Memory B cell (primary cell): Measurements from ENCODE around the gene KIAA1614.

Experiments
- ATAC-seq: fragments of 150-1000 bp; cut with Tn5 transposase; 2 replicates; pipeline ENCODE4 v1.10.0; 2021; ENCODE audit warnings: low read depth, mild to moderate bottlenecking, moderate library complexity
- DNase-seq, 2 donors: peaks; one replicate each; pipeline ENCODE4 v3.0.0; 2022; ENCODE audit warnings: low spot score in 2 of 2
- H3K27ac Mint-ChIP-seq: one replicate; pipeline ENCODE4 v1.8.0; 2022; ENCODE audit warnings: mild to moderate bottlenecking, moderate library complexity, mixed read lengths
- H3K27me3 Mint-ChIP-seq: one replicate; pipeline ENCODE4 v1.8.0; 2022; ENCODE audit warnings: mixed read lengths
- H3K36me3 Mint-ChIP-seq: one replicate; pipeline ENCODE4 v1.8.0; 2022; ENCODE audit warnings: mild to moderate bottlenecking, mixed read lengths
- H3K4me1 Mint-ChIP-seq: one replicate; pipeline ENCODE4 v1.8.0; 2022; ENCODE audit warnings: mixed read lengths
- H3K4me3 Mint-ChIP-seq: one replicate; pipeline ENCODE4 v1.8.0; 2022; ENCODE audit warnings: mild to moderate bottlenecking, moderate library complexity, mixed read lengths
- H3K9me3 Mint-ChIP-seq: one replicate; pipeline ENCODE4 v1.8.0; 2022; ENCODE audit warnings: mixed read lengths

KIAA1614 gene

DNA sequence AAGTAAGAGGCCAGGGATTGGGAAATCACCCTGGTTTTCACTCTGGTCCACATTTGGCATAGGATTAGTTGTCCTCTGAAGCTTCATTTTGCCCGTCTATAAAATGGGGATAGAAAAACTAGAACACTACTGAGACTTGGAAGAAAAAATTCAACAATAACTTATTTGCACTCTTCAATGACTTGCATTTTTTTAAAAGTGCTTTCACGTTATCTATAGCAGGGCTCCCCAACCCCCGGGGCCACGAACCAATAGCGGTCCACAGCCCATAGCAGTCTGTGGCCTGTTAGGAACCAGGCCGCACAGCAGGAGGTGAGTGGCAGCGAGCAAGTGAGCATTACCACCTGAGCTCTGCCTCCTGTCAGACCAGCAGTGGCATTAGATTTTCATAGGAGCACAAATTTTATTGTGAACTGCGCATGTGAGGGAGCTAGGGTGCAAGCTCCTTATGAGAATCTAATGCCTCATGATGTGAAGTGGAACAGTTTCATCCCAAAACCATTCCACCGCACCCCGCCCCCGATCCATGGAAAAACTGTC is 2.8 kb downstream of the KIAA1614 start:
- Mint-ChIP-seq H3K27ac (no peak overlapping the region), H3K9me3 (no peaks in the 10 kb centered on the region), H3K36me3 (no peaks in the 10 kb centered on the region), H3K4me3 (no peak overlapping the region), H3K4me1 (peaks cover 5% of the 10 kb centered on the region), H3K27me3 (peaks cover 2% of the 10 kb centered on the region)
- DNase-seq (no peak), ATAC-seq (no peak)

DNA sequence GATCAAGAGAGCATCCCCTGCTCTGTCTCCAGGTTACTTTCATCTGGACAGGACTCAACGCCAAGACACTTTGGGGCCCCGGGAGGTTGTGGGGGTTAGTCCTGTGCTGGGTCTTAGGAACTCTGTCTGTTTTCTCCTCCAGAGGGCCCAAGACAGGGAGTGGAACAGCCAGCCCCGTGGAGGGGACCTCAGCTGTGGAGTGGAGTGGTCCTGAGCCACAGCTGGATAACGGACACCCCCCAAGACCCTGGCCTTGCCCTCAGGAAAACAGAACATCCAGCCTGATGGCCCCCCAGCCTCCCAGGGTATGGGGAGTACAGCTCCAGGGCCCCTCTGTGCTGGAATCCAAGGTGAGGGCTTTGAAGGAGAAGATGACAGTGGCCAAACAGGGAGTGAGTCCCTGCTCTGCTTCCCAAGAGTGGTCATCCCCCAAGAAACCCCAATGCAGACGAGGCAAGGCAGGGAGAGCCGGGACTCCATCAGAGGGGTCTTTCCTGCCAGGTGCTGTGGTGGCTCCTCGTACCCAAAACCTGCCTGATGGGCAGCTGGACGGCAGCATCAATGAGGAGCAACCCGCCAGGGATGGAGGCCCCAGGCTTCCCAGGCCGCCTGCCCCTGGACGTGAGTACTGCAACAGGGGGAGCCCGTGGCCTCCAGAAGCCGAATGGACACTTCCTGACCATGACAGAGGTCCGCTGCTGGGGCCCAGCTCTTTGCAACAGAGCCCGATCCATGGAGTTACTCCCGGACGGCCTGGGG is 3.5 kb downstream of the KIAA1614 start:
- peaks cover 2% of the 10 kb centered on the region for H3K27me3 Mint-ChIP-seq
- H3K36me3 Mint-ChIP-seq = no peaks in the 10 kb centered on the region
- DNase-seq (no peak), ATAC-seq (no peak)
- H3K27ac Mint-ChIP-seq = no peak overlapping the region
- H3K4me1 Mint-ChIP-seq = peaks cover 5% of the 10 kb centered on the region
- H3K9me3 Mint-ChIP-seq = no peaks in the 10 kb centered on the region
- H3K4me3 Mint-ChIP-seq = no peak overlapping the region

- Mint-ChIP-seq H3K9me3 (no peaks in the 10 kb centered on the region), H3K27ac (no peak overlapping the region), H3K4me3 (no peak overlapping the region), H3K27me3 (peaks cover 2% of the 10 kb centered on the region), H3K4me1 (peaks cover 3% of the 10 kb centered on the region), H3K36me3 (no peaks in the 10 kb centered on the region)
- no peak for ATAC-seq
- no peak for DNase-seq
Measured at GRCh38 chr1:180916771-180917170, 4.1 kb downstream of the KIAA1614 start.

DNA sequence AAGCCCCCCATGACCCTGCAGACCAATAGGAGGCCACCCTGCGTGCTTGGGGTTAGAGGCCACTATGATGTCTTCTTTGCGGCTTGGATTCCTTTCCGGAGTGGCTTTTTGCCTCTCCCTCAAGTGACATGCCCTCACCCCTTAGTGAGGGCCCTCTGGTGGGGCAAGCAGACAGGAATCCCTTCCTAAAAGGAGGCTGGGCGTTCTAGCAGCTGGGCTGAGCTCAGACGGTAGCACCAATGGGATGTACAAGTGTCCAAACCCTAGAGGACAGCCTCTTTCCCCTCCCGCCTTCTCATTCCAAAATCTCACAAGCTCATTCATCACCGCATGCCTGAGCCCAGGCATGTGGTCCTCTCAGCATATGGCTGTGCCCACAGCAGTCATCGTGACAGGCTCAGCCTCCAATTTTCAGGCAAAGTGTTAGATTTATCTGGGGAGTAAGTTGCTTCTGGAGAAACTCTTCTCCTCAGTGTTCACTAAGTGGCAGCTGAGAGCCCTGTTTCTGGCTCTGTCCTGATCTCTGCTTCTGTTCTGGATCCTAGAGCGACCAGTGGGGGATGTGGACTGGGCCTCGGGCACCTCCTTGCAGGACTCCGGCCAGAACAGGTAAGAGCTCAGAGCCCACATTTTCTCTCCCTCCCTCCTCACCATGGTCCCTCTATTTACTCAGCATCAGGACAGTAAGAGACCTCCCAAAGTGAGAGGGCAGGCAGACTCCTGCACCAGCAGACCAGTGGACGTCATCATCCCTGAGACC is 4.8 kb downstream of the KIAA1614 start:
- Mint-ChIP-seq H3K27ac (no peak overlapping the region), H3K4me3 (no peak overlapping the region), H3K36me3 (no peaks in the 10 kb centered on the region)

DNA sequence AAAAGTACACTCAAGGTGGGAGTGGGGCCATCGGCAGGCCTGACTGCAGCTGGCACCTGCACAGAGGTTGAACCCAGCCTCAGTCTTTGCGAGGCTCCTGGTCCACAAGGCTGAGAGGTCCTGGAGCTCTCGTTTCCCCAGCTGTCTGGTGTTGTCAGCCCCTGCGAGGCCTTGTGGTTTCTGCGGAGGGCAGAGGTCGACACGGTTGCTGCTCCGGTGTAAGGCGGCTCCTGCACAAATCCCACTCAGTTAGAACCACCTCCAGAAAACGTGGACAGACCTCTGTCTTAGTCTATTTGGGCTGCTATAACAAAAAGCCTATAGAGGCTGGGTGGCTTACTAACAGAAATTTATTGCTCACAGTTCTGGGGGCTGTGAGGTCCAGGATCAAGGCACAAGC is 5.8 kb downstream of the KIAA1614 start:
- Mint-ChIP-seq H3K4me1 (peaks cover 6% of the 10 kb centered on the region), H3K27me3 (peaks cover 3% of the 10 kb centered on the region), H3K27ac (no peak overlapping the region), H3K9me3 (no peaks in the 10 kb centered on the region), H3K4me3 (no peak overlapping the region), H3K36me3 (no peaks in the 10 kb centered on the region)
- ATAC-seq = no peak
- DNase-seq = no peak

More for the DNA sequence above, 4.8 kb downstream of the KIAA1614 start:
- DNase-seq (no peak), ATAC-seq (no peak)
- Mint-ChIP-seq H3K27me3 (peaks cover 2% of the 10 kb centered on the region), H3K9me3 (no peaks in the 10 kb centered on the region), H3K4me1 (peaks cover 3% of the 10 kb centered on the region)

- ATAC-seq = no peak
Measured at GRCh38 chr1:180919183-180919700, 6.5 kb downstream of the KIAA1614 start.

DNA sequence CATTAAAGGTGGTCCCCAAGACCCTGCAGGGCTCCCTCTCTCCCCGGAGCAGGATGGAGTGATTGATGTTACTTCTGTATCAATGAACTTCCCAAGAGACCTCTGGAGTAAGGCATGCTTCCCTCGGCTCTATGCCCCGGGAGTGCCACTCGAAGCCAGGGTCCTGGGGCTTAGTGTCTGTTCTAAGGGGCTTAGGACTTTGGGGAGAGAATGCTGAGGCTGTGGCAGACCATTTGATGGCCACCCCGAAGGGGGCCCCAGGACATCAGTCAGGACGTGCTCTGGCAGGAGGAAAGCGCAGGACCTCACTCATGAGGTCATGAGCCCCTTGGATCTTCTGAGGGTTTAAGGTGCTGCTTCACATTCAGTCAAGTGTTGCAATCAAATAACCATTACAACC is 7.5 kb downstream of the KIAA1614 start:
- Mint-ChIP-seq H3K36me3 (no peaks in the 10 kb centered on the region), H3K9me3 (no peaks in the 10 kb centered on the region), H3K27me3 (peaks cover 7% of the 10 kb centered on the region), H3K27ac (no peak overlapping the region), H3K4me3 (no peak overlapping the region), H3K4me1 (peaks cover 9% of the 10 kb centered on the region)
- ATAC-seq (no peak), DNase-seq (no peak)

More at GRCh38 chr1:180919183-180919700, 6.5 kb downstream of the KIAA1614 start:
- H3K27me3 Mint-ChIP-seq = peaks cover 3% of the 10 kb centered on the region
- no peaks in the 10 kb centered on the region for H3K36me3 Mint-ChIP-seq
- H3K27ac Mint-ChIP-seq = no peak overlapping the region
- no peak for DNase-seq
- H3K4me3 Mint-ChIP-seq = no peak overlapping the region
- H3K9me3 Mint-ChIP-seq = no peaks in the 10 kb centered on the region
- peaks cover 6% of the 10 kb centered on the region for H3K4me1 Mint-ChIP-seq

DNA sequence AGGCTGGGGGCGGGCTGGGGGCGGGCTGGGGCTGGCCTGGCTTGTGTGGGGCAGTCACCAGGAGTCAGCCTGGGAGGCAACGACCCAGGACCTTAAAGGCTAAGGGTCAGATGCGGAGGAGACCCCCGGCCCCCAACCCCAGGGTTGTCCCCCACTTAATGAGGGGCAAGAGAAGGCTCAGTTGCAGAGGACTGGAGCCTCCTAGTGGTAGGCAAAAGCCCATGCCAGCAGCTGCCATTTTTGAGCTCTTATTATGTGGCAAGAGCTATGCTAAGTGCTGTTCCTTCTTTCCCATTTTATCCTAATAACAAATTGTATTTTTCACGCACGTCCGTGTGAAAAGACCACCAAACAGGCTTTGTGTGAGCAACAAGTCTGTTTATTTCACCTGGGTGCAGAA is 8.0 kb downstream of the KIAA1614 start:
- no peak overlapping the region for H3K4me3 Mint-ChIP-seq
- H3K27ac Mint-ChIP-seq = no peak overlapping the region
- H3K27me3 Mint-ChIP-seq = peaks cover 7% of the 10 kb centered on the region
- no peaks in the 10 kb centered on the region for H3K36me3 Mint-ChIP-seq
- H3K9me3 Mint-ChIP-seq = no peaks in the 10 kb centered on the region
- H3K4me1 Mint-ChIP-seq = peaks cover 9% of the 10 kb centered on the region
- no peak for ATAC-seq
- no peak for DNase-seq

DNA sequence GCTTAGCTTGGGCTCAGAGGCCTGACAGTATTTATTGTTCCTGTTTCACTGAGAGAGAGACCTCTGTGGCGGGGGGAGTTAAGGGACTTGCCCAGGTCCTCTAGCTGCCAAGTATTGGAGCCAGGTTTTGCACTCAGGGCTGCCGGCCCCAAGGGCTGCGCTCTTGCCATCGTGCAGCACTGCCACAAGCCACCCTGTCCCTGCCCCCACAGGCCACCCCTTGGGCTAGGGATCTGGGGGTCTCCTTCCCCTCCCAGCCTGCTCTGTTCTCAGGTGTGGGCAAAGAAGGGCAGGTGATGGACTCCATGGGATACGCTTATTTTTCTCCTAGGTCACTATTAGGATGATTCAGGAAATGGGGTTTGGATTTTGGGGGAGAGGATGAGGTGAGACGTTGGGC is 8.7 kb downstream of the KIAA1614 start:
- Mint-ChIP-seq H3K27ac (no peak overlapping the region), H3K4me1 (peaks cover 9% of the 10 kb centered on the region), H3K27me3 (peaks cover 7% of the 10 kb centered on the region), H3K9me3 (no peaks in the 10 kb centered on the region), H3K4me3 (no peak overlapping the region), H3K36me3 (no peaks in the 10 kb centered on the region)
- DNase-seq (no peak), ATAC-seq (no peak)

DNA sequence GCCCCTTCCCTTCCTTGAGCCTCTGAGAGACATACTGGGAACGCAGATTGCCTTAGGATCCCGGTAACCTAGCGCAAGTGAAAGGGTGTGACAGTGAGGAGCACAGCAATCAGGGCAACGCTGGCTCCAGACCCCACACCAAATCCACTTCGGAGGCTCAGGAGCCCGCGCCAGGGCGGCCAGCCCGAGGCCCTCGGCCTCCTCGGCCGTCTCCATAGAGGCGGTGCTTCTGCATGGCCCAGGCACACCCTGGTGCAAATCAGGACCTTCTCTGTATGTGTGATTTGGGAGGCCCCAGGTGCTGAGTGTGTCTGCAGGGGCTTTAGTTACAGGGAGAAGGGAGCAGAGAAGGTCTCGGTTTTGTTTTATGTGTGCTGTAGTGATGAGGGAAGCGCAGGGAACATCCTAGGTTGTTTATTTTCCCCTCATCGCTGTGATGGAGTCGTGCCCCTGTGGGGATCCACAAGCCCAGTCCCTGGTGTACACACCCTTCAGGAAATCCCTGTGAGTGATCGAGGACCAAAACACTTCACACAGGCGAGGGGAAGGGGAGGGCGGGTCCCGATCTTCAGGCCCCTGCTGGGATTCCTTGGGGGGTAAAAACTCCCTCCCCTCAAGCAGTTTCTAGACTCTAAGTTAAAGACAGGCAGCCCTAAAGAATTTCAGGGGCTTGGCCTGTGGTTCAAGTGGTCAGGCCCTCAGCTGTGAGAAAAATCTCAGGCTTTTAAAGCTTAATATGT is 9.4 kb downstream of the KIAA1614 start:
- Mint-ChIP-seq H3K36me3 (no peaks in the 10 kb centered on the region), H3K4me1 (peaks cover 9% of the 10 kb centered on the region), H3K27ac (no peak overlapping the region), H3K4me3 (no peak overlapping the region), H3K9me3 (no peaks in the 10 kb centered on the region), H3K27me3 (peaks cover 7% of the 10 kb centered on the region)
- no peak for DNase-seq
- no peak for ATAC-seq

- ATAC-seq (no peak), DNase-seq (no peak)
- H3K36me3 Mint-ChIP-seq = no peaks in the 10 kb centered on the region
- peaks cover 7% of the 10 kb centered on the region for H3K27me3 Mint-ChIP-seq
- H3K27ac Mint-ChIP-seq = no peak overlapping the region
- no peaks in the 10 kb centered on the region for H3K9me3 Mint-ChIP-seq
- H3K4me1 Mint-ChIP-seq = peaks cover 9% of the 10 kb centered on the region
- H3K4me3 Mint-ChIP-seq = no peak overlapping the region
Measured at GRCh38 chr1:180922631-180923015, 9.9 kb downstream of the KIAA1614 start.

DNA sequence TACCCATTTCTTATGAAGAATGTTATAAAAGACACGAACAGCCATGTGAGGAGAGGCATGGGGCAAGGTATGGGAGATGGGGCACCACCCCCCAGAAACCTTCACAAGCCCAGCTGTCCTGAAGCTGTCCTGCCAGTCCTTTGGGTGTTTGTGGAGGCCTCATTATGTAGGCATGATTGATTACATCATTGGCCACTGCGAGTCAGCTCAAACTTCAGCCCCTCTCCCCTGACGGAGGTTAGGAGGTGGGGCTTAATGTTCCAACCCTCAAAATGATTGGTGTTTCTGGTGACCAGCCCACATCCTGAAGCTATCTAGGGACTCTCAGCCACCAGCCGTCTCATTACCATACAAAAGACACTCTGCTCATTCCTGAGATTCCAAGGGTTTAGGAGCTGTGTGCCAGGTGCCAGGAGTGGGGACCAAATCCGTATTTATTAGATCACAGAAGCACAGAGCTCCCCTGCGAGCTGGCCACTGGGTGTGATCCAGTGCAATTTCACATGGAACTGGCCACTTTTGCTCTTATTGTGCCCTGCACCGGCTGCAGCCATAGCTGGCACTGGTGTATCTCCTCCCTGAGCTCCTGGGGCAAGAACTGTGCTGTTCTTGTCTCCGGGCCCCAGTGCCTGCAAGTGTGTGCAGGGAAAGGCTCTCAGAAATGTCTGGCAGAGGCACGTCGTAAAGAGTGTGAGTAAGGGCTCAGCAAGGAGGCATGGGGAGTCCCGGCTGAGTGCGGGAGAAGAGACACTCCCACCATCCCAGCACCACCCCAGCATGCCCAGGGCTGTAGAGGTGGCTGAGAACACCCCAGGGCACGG is 10.5 kb downstream of the KIAA1614 start:
- no peak overlapping the region for H3K4me3 Mint-ChIP-seq
- H3K9me3 Mint-ChIP-seq = no peaks in the 10 kb centered on the region
- H3K36me3 Mint-ChIP-seq = no peaks in the 10 kb centered on the region
- peaks cover 7% of the 10 kb centered on the region for H3K27me3 Mint-ChIP-seq
- DNase-seq (no peak), ATAC-seq (no peak)
- peaks cover 9% of the 10 kb centered on the region for H3K4me1 Mint-ChIP-seq
- H3K27ac Mint-ChIP-seq = no peak overlapping the region

- Mint-ChIP-seq H3K27me3 (peaks cover 7% of the 10 kb centered on the region), H3K27ac (no peak overlapping the region), H3K4me1 (peaks cover 6% of the 10 kb centered on the region), H3K36me3 (no peaks in the 10 kb centered on the region), H3K9me3 (no peaks in the 10 kb centered on the region), H3K4me3 (no peak overlapping the region)
- DNase-seq (no peak), ATAC-seq (no peak)
Measured at GRCh38 chr1:180923887-180924286, 11.2 kb downstream of the KIAA1614 start.
